K562 treated with DMSO at 1 percent for 4 hours (cell line): Measurements from ENCODE around the gene JAK1. TPM values are rescaled to one million over a fixed set of nuclear protein-coding genes. Genes with fewer than 3 reads are reported as not detected.

ENCODE experiments used
- total RNA-seq: library from RNA; unstranded; fragments of 300-600 nt; gene quantifications from 2 replicates; pipeline ENCODE4 v1.2.3, GENCODE V29; 2022; ENCODE audit not compliant: insufficient read depth

Gene JAK1
- total RNA-seq: 34.1 and 41.1 TPM in 2 replicates

GRCh38 chr1:64966158-64966971 is at the start of gene JAK1:
TSS of gene JAK1 (minus strand) at chr1:64966549. CDS start at chr1:64886264, 80,285 bp downstream.

Other genes with a start within 250 kb of the JAK1 start
- gene RAVER2, start 221.5 kb downstream of the JAK1 start, total RNA-seq: 7.2 and 8.4 TPM in 2 replicates
- 7.5 and 8.4 TPM in 2 replicates for gene AK4, start 181.7 kb upstream of the JAK1 start, total RNA-seq